ENCODE results near the gene C6orf89. TPM values are rescaled to one million over a fixed set of nuclear protein-coding genes. Genes with fewer than 3 reads are reported as not detected.

Gene C6orf89
- 76.4 TPM for total RNA-seq
- long read RNA-seq, full-length matches to known transcripts = 88 of 133 reads
- long read RNA-seq, partial matches to known transcripts = 19 of 133 reads
- long read RNA-seq, other reads (novel, unspliced or antisense) = 26 of 133 reads

GRCh38 chr6:36885461-36886401 is at the start of gene C6orf89:
TSS of gene C6orf89 (plus strand) at chr6:36885952. CDS start at chr6:36899445, 13,493 bp downstream.
- peaks cover 4% of the 10 kb centered on the region for H3K36me3 ChIP-seq
- H3K4me1 ChIP-seq = peaks cover 55% of the 10 kb centered on the region
- H3K27ac ChIP-seq (replicated peaks) = peak within 1 kb of the TSS; percentile 93
- no peaks in the 10 kb centered on the region for H3K27me3 ChIP-seq (ENCODE audit: low read depth)
- no peaks in the 10 kb centered on the region for H3K9me3 ChIP-seq (replicated peaks)
- peak; percentile 97 for DNase-seq
- H3K4me3 ChIP-seq = peak within 1 kb of the TSS; percentile 81
- intact Hi-C loops (cut with micrococcal nuclease) = no loop called here
- peak; percentile 90 for TF ChIP-seq CTCF (IDR thresholded peaks at IDR 0.05; ENCODE audit: borderline replicate concordance)

- intact Hi-C loops (cut with micrococcal nuclease) = loop anchor here (10.0 kb wide), 1 partner anchor 222 kb away; no protein-coding TSS in a partner anchor
Observed at GRCh38 chr6:36836111-36837021, 49.4 kb upstream of the C6orf89 start.

GRCh38 chr6:36837022-36837339 is 48.8 kb upstream of the C6orf89 start:
- DNase-seq = no peak
- no peaks in the 10 kb centered on the region for H3K36me3 ChIP-seq
- intact Hi-C loops (cut with micrococcal nuclease) = loop anchor here (10.0 kb wide), 1 partner anchor 222 kb away; no protein-coding TSS in a partner anchor
- H3K4me3 ChIP-seq = no peak overlapping the region
- TF ChIP-seq CTCF (IDR thresholded peaks at IDR 0.05; ENCODE audit: borderline replicate concordance) = no peak
- H3K27me3 ChIP-seq (ENCODE audit: low read depth) = peaks cover 20% of the 10 kb centered on the region
- H3K9me3 ChIP-seq (replicated peaks) = no peaks in the 10 kb centered on the region
- H3K4me1 ChIP-seq = peaks cover 60% of the 10 kb centered on the region
- peak overlapping the region; percentile 92 for H3K27ac ChIP-seq (replicated peaks)

More at GRCh38 chr6:36836111-36837021, 49.4 kb upstream of the C6orf89 start:
- H3K36me3 ChIP-seq = no peaks in the 10 kb centered on the region
- peaks cover 20% of the 10 kb centered on the region for H3K27me3 ChIP-seq (ENCODE audit: low read depth)
- no peak for DNase-seq
- TF ChIP-seq CTCF (IDR thresholded peaks at IDR 0.05; ENCODE audit: borderline replicate concordance) = peak; percentile 26
- no peak overlapping the region for H3K4me3 ChIP-seq
- H3K4me1 ChIP-seq = peaks cover 62% of the 10 kb centered on the region
- peak overlapping the region; percentile 92 for H3K27ac ChIP-seq (replicated peaks)
- H3K9me3 ChIP-seq (replicated peaks) = no peaks in the 10 kb centered on the region

- peak overlapping the region; percentile 92 for H3K27ac ChIP-seq (replicated peaks)
- DNase-seq = no peak
- intact Hi-C loops (cut with micrococcal nuclease) = loop anchor here (10.0 kb wide), 1 partner anchor 223 kb away; no protein-coding TSS in a partner anchor
- peaks cover 20% of the 10 kb centered on the region for H3K27me3 ChIP-seq (ENCODE audit: low read depth)
- H3K36me3 ChIP-seq = no peaks in the 10 kb centered on the region
- H3K4me3 ChIP-seq = peak overlapping the region; percentile 63
- no peaks in the 10 kb centered on the region for H3K9me3 ChIP-seq (replicated peaks)
- H3K4me1 ChIP-seq = peaks cover 60% of the 10 kb centered on the region
- TF ChIP-seq CTCF (IDR thresholded peaks at IDR 0.05; ENCODE audit: borderline replicate concordance) = no peak
Observed at GRCh38 chr6:36837686-36838085, 48.1 kb upstream of the C6orf89 start.
